ENCODE measurements around the gene ZBTB16.

ZBTB16 gene

DNA sequence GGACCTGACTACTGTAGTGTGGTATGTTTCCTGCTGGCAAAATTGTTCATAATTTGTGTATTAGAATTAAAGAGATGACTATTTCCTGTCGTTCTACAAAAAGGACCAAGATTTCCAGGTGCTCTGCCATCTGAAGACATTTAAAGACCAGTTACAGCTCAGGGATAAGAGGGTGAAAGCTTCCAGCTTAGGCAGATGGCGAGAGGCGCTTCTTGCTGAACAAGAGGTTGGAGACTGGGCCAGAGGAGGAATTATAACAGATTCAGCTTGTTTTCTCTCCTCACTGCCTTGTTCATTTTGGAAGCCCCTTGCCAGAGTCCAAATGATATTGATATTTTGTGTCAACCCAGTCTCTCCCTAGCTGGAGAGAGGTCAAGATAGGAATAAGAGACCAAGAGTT lies 213.6 kb downstream of the ZBTB16 start:
- DNase-seq, result no peak

DNA sequence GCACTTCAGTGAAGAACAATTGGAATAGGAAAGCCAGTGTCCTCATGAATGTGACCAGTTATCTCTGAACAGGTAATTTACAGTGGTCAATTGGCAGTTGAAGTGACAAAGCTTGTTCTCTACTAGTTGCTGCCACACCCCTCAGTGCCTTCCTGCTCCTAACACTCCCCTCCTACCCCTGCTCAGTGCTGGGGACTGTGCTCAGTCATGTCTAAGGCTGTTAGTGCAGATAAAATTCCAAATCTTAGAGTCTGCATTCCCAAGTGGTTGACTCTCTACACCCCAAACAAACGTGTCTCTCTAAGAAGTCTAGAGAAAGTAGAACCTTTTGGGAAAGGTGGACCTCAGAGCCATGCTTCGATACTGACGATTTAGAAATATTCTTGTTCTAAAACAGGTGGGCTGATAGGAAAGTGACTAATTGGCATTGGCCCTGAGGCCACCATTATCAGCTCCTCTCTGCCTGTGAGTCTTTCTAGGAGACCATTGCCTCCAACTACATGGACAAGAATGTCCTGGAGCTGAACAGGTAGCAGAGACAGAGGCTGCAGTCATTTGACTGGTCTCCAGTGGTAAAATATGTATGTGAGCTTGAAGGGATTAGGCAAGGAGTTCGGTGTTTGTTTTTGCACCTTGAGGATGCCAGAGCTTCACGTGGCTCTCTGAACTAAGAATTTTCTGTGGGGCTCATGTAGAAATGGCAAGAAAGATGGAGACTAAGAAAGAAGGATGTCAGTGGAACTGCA lies 214.6 kb downstream of the ZBTB16 start:
- DNase-seq, result no peak

DNA sequence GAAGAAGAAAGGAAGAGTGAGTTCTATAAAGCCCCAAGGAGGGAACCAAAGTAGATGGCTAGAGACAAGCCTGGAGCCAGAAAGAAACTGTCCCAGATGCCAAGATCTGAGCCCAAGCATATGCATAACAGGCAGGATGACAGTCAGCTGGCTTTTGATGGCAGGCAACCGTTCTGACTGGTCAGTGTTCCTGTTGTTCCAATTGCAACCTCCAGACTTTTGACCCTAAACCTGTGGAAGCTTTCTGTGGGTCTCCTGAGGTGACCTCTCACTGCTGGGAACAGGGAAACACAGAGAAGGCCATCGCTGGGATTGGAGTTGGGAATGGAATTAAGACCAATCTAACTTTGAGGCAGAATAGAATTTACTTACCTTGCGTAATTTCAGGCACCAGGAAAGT lies 215.1 kb downstream of the ZBTB16 start:
- no peak for DNase-seq

DNA sequence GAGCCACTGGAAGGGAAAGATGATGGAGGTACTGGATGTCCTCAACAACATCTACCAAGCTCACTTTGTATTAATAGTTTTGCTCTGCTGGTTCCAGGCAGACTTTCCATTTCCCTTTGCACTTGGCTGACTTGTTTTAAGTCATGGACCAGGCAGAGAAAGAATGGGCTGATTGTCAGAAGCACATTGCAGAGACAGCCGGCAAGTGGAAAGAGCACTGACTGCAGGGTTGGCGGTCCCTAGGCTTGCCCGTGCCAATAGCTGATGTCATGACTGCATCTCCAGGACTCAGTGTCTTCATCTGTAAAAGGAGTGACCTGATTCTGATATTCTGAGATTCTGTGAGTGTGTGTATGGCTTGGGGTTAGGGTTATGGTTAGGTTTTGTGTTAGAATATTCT lies 215.8 kb downstream of the ZBTB16 start:
- no peak for DNase-seq

DNA sequence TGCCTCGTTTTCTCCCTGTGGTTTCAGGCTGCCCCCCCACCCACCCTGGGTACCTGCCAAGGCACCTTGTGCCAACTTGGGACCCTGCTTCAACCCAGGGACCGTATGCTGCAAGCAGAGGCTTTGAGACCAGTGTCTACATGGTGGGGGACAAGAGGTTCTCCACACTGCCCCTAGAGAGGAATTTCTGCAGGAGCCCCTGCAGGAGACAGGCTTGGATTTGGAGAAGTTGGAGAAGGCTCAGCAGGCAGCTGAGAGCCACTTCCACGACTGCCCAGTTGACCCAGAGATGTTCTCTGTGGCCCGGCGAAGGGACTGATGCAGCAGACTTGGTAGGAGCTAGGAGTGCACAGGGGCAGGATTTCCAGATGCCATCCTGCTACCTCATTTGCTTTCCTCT lies 216.6 kb downstream of the ZBTB16 start:
- no peak for DNase-seq

DNA sequence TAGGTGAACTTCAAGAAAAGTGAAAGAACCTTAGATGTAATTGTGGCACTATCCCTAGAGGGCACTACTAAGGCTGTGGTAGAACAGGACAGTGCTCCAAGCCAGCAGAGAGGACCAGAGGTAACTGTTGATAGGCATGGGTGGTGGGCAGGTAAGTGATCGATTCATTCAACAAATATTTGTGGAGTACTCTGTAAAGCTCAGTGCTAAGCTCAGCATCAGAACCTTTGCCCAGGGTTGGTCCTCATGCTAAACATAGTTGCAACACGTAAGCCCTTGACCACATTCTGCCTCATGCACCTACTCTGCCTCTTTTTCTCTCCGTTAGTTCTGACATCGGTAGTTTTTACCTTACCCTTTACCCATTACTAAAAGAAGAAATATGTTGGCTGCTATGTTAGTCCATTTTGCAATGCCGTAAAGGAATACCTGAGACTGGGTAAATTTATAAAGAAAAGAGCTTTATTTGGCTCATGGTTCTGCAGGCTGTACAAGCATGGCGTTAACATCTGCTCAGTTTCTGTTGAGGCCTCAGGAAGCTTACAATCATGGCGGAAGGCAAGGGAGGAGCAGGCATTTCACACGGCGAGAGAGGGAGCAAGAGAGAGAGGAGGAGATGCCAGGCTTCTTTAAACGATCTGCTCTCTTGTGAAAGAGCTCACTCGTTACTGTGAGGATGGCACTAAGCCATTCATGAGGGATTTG lies 218.3 kb downstream of the ZBTB16 start:
- DNase-seq, result no peak

DNA sequence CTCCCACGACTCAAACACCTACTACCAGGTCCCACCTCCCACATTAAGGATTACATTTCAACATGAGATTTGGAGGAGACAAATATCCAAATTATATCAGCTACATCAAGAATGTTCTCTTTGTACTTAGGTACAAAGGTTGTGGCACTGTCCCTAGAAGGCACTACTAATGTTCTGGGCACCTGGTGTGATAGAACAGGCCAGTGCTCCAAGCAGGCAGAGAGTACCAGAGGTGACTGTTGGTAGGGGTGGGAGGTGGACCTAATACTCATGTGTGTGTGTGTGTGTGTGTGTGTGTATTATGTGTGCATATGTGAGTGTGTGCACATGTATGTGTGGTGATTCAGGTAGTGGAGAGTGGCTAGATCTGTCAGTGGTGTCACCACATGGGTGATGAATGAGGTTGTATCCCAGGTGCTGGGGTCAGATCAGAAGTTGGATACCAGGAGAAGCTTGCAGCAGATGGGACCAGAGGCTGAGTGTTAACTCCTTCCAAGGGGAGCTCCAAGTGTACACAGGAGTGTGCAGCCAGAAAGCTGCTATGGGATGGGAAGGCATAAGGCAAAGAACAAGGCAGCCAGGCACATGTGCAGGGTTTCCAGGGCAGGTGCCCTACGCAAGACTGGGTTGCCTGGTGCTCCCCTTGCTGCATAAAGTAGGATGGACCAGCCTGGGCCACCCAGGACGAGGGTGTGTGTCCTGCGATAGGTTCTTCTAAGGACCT lies 219.0 kb downstream of the ZBTB16 start:
- DNase-seq, result no peak

DNA sequence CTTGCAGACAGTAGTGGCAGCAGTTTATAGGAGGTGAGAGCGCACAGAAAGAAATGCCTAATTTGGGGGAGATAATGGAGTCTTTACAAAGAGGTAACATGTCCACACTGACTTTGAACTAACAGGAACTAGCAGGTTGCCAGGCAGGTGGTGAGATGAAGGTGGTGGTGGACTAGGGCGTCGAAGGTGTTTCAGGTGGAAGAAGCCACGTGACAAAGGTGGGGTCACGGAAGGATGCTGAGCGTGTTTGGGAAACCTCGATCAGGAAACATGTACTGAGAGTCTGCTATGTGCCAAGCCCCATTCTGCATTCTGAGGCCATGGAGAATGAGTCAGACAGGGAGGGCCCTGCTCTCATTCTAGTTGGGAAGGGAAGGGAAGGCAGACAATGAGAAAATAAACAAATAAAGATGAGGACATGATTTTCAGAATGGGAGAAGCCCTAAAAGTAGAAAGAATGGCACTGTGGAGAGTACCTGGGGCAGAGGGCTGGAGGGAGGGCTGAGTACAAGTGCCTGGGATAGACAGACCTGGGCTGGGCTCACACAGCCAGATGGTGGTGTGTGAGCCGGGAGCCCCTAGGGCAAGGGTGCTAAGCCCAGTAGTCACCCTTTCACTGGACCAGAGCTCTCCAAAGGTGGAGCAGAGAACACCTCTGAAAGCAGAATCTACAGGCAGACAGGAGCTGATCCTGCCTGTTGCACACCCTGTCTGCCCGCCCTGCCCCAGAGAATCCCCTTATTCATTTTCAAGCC lies 220.5 kb downstream of the ZBTB16 start:
- DNase-seq, result no peak

DNA sequence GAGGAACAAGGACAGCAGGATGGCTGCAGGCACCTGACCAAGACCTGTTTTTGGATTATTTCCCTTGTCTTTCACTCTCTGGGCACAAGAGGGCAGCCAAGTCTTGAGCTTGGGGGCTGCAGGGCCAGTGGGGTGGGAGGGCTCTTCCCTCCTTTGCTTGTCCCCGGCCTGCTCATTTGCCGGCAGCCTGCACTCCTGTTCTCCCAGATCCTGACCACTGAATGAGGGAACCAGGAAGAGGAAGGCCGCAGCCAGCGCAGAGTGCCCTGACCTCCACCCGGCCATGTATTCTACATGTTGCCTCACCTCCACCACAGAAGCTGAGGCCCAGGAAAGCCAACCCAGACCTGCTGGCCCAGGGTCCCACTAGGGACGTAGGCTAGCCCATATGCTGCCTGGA lies 221.2 kb downstream of the ZBTB16 start:
- DNase-seq, result no peak

DNA sequence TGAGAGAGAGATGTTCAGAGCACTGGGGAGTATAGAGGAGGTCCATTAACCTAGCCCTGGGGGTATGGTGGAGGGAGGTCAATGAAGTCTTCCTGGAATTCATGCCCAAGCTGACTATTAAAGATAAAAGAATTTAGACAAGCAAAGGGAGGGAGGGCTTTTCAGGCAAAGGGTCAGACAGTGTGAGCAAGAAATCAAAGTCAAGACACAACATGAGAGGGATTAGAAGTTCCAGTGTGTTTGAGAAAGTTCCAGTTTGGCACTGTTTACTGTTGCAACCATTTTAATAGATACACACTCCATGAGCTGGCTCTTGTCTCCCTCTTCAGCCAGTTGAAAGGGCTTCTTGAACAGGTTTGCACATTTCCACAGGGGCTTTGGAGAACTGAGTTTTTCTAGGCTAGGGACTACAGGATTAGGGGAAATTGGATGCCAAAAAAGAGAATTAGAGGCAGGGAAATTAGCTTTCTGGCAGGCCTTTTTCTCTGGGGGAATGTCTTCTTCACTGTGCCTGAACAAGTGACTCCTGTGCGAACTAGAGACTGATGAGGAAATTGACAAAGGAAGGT lies 222.0 kb downstream of the ZBTB16 start:
- no peak for DNase-seq

DNA sequence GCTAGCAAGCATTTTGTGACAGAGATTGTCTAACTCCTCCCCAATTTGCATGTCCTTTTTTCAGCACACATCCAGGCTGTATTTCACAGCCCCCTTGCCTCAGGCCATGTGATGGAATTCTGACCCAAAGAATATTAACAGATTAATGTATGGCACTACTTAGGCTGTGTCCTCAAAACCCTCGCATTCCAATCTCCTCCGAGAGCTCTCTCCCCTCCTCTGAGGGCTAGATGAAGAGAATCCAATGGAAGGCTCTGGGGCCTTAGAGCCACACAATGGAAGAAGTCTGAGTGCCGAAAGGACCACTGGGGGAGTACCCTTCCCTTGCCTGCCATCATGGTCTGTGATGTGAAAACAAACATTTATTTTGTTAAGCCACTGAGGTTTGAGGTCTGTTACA lies 223.0 kb downstream of the ZBTB16 start:
- DNase-seq, result no peak

DNA sequence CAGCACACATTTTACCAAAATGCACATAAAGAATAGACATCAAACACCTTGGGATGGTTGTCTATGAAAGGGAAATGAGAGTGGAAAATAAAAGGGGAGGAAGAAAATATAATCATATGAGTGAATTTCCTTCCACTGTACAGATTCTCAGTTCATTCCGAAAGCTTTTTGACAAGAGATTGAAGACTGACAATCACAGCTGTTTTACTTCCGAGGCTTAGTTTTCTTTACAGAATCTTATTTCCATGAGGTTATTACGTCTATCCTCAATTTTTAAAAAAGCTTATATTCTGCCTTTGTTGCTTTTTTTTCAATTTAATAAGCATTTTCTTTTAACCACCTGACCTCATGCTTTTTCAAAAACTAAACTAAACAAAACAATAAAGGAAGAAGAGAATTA lies 223.9 kb downstream of the ZBTB16 start:
- DNase-seq, result no peak

DNA sequence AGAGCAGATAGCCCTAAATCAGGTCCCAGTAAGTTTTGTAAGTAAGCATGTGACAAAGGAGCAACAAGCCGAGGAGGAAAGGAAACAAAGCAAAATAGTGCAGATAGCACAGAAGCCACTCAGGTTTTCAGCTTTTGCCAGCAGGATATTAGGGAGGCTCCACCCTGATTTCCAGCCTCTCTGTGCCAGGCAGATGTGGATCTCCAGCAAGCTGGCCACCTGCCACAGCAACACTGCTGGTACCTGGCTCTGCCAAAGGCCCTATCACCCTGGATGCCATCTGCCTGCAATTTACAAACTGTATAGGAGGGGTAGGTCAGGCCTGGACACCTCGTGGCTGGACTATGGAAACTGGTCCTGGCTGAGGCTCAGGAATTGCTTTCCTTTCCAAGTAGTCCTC lies 224.5 kb downstream of the ZBTB16 start:
- no peak for DNase-seq

DNA sequence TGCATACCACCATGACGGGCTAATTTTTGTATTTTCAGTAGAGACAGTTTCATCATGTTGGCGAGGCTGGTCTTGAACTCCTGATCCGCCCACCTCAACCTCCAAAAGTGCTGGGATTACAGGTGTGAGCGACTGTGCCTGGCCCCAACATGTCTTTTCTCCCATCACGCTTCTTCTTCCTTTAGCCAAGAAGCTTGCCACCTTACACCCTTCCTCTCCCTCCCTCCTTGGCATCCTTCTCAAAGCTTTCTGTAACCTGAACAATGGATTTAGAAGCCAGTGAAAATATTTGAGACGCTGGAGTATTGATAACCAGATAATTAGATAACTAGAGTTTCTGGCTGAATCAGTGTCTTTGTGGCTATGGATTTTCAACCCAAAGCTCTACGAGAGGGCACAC lies 225.4 kb downstream of the ZBTB16 start:
- no peak for DNase-seq

DNA sequence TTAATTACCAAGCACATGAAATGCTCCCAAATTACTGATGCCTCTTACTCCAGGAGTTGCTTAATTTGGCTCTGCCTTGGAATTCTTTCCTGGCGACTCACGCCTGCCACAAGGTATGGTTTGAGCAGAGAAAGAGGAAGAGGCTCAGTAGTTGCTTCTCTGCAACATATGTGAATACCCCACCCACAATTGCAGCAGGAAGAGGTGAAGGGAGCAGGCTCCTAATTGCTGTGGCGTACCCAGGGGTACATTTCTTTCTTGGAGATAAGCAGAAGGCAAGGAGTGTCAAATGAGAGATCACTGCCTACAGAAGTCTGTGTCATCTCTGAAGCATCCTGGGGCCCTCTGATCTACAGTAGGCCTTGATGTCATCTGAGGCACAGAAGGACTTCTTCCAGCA lies 226.1 kb downstream of the ZBTB16 start:
- no peak for DNase-seq

DNA sequence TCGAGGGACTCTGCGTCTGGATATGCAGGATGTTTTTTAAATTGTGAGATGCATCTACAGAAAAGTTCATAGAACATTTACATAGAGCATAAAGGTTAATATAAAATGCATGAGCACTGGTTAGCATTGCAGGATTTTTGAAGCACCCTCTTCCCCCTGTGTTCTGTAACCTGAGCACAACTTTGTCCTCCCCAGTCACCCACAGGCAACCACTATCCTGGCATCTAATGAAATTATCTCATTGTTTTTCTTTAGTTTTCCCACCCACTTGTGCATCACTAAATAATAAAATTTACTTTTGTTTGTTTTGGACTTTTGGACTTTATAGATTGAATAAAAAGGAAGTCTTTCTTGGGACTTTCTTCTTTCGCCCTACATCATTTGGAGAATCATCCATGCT lies 226.7 kb downstream of the ZBTB16 start:
- no peak for DNase-seq

DNA sequence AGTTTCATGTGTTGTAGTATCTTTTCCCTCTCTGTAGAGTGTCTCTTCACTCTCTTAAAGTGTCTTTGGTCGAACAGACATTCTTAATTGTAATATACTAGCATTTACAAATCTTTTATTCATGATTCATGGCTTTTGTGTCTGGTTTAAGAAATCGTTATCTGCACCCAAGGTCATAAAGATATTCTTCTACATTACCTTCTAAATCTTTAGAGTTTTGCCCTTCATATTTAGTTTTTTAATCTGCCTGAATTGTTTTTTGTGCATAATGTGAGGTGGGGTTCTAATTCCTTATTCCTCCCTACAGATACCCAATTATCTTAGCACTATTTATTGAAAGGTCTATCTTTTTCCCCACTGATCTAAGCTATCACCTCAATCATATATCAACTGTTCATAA lies 227.6 kb downstream of the ZBTB16 start:
- DNase-seq, result no peak

DNA sequence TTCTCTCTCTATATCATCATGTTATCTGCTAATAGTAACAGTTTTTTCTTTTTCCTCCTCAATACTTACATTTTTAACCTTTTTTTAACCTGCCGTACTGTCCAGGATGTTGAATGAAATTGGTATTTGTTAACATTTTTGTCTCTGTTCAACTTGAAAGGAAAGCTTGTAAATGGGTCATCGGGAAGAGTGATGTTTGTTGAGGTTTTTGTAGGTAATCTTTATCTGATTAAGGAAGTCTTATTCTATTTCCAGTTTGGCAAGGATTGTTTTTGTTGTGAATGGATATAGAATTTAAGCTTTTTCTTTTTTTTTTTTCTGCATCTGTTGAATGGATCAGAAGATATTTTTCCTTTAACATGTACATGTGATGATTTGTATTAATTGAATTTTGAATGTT lies 228.6 kb downstream of the ZBTB16 start:
- DNase-seq, result no peak

DNA sequence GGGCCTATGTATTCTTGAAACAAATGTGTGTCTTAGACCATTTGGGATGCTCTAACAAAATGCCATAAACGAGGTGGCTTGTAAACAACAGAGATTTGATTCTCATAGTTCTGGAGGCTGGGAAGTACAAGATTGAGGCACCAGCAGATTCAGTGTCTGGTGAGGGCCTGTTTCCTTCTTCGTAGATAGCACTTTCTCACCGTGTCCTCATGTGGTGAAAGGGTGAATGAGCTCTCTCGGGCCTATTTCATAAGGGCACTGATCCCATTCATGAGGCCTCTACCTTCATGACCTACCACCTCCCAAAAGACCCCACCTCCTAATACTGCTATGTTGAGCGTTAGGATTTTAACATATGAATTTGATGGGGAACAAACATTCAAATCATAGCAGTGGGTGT lies 230.3 kb downstream of the ZBTB16 start:
- DNase-seq, result no peak

DNA sequence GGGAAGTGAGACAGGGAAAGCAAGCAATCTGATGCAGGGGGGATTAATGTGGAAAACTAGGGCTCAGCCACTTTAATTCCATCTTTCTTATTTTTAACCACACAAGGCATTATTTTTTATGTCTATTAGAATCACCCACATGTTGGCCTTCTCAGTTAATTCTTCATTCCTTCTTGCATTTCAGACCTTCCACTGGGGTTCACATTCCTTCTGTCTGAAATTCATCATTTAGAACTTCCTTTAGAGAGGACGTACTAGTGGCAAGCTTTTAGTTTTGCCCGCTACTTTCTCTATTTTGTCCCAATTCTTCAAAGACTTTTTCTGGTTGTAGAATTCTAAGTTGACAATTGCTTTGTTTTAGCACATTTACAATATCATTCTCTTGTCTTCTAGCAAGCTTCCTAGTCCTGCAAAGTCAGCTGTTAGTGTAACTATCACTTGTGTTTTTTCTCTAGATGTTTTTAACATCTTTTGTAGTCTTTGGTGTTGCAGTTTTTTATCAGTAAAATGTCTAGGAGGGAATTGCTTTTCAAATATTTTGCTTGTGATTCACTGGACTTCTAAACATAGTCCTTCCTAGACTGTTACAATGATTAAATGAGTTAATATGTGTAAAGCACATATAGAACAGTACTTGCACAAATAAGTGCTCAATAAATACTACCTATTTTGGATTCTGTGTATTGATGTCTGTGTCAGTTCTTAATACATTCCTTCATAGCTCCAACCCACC lies 231.2 kb downstream of the ZBTB16 start:
- DNase-seq, result no peak

DNA sequence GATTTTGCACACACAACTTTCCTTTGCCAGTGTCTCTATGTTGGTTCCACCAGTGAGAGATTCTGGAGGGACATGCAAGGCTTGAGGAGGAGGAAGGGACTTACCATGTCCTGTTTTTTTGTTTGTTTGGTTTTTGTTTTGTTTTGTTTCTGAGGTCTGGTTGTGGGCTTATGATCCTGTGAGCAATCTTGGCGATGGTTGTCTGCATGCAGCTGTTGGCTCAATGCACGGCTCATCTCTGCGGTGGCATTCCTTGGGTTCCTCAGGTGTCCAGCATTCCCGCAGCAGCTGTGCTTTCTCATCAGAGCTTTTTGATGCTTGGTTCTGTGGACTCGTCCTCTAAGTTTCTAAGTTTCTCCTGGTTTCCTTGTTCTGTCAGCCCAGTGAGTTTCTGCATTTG lies 231.9 kb downstream of the ZBTB16 start:
- no peak for DNase-seq
